Upper lobe of right lung (tissue), 1 donor: ENCODE measurements around the gene CDH22. TPM values are rescaled to one million over a fixed set of nuclear protein-coding genes. Genes with fewer than 3 reads are reported as not detected.

Experiments
- ATAC-seq: fragments of 200-7000 bp; cut with Tn5 transposase; one replicate; pipeline ENCODE4 v1.9.1; 2020; ENCODE audit warnings: mild to moderate bottlenecking, moderate library complexity
- DNase-seq: peaks from one replicate; pipeline ENCODE4 v3.0.0-alpha.2; 2020
- H3K27ac ChIP-seq: fragments of 200-600 bp; one replicate; pipeline ENCODE4 v1.8.0; 2022
- H3K27me3 ChIP-seq: fragments of 200-600 bp; one replicate; pipeline ENCODE4 v1.8.0; 2022; ENCODE audit warnings: mild to moderate bottlenecking
- H3K36me3 ChIP-seq: fragments of 200-600 bp; one replicate; pipeline ENCODE4 v1.8.0; 2022
- H3K4me1 ChIP-seq: fragments of 200-600 bp; one replicate; pipeline ENCODE4 v1.8.0; 2022
- H3K4me3 ChIP-seq: fragments of 200-600 bp; one replicate; pipeline ENCODE4 v1.8.0; 2022; ENCODE audit warnings: mild to moderate bottlenecking
- H3K9me3 ChIP-seq: fragments of 200-600 bp; one replicate; pipeline ENCODE4 v1.8.0; 2022
- intact Hi-C: fragments of 100-400 bp; cut with DNase I; formaldehyde crosslinking; loops from one replicate; pipeline ENCODE4 v1.11.0; 2022
- total RNA-seq: library from RNA; stranded (reverse); fragmentation: NEBNext Ultra II Directional; extraction: Animal tissue kit (Norgen Biotek cat#: 25700); gene quantifications from one replicate; pipeline ENCODE4 v1.2.1, GENCODE V29; 2021
- TF ChIP-seq, protein P1 (sequence below): fragments of 200-600 bp; IDR thresholded peaks from one replicate; pipeline ENCODE4 v1.8.0; 2022; ENCODE audit warnings: antibody characterized with exemption
- donor health status: DM: no; HTN: yes; CAD: no; lungs with severe emphysema.

Gene CDH22
- total RNA-seq, 1 donor from 2014 or later = 0.46 TPM

GRCh38 chr20:46252352-46253091, 55.8 kb downstream of the CDH22 start:
- Histone ChIP-seq H3K4me3 (no peak overlapping the region), H3K27ac (no peak overlapping the region), H3K36me3 (no peaks in the 10 kb centered on the region), H3K9me3 (no peaks in the 10 kb centered on the region), H3K27me3 (peaks cover 69% of the 10 kb centered on the region), H3K4me1 (no peaks in the 10 kb centered on the region)
- intact Hi-C loops = no loop called here
- TF ChIP-seq, protein P1, sequence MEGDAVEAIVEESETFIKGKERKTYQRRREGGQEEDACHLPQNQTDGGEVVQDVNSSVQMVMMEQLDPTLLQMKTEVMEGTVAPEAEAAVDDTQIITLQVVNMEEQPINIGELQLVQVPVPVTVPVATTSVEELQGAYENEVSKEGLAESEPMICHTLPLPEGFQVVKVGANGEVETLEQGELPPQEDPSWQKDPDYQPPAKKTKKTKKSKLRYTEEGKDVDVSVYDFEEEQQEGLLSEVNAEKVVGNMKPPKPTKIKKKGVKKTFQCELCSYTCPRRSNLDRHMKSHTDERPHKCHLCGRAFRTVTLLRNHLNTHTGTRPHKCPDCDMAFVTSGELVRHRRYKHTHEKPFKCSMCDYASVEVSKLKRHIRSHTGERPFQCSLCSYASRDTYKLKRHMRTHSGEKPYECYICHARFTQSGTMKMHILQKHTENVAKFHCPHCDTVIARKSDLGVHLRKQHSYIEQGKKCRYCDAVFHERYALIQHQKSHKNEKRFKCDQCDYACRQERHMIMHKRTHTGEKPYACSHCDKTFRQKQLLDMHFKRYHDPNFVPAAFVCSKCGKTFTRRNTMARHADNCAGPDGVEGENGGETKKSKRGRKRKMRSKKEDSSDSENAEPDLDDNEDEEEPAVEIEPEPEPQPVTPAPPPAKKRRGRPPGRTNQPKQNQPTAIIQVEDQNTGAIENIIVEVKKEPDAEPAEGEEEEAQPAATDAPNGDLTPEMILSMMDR = no peak
- ATAC-seq (no peak), DNase-seq (no peak)

- TF ChIP-seq, protein P1 = no peak
- DNase-seq (no peak), ATAC-seq (no peak)
- H3K4me1 ChIP-seq = no peaks in the 10 kb centered on the region
- H3K27ac ChIP-seq = no peak overlapping the region
- intact Hi-C loops = no loop called here
- H3K36me3 ChIP-seq = no peaks in the 10 kb centered on the region
- H3K4me3 ChIP-seq = no peak overlapping the region
- no peaks in the 10 kb centered on the region for H3K9me3 ChIP-seq
- peaks cover 82% of the 10 kb centered on the region for H3K27me3 ChIP-seq
Measured at GRCh38 chr20:46251211-46251673, 57.1 kb downstream of the CDH22 start.

- no peaks in the 10 kb centered on the region for H3K9me3 ChIP-seq
- H3K36me3 ChIP-seq = no peaks in the 10 kb centered on the region
- TF ChIP-seq, protein P1 = no peak
- intact Hi-C loops = no loop called here
- H3K27ac ChIP-seq = no peak overlapping the region
- no peak for ATAC-seq
- H3K27me3 ChIP-seq = peaks cover 85% of the 10 kb centered on the region
- no peaks in the 10 kb centered on the region for H3K4me1 ChIP-seq
- DNase-seq = no peak
- H3K4me3 ChIP-seq = no peak overlapping the region
Measured at GRCh38 chr20:46250772-46251171, 57.5 kb downstream of the CDH22 start.

- no peaks in the 10 kb centered on the region for H3K9me3 ChIP-seq
- no peak for ATAC-seq
- TF ChIP-seq, protein P1 = no peak
- intact Hi-C loops = no loop called here
- DNase-seq = no peak
- H3K4me1 ChIP-seq = no peaks in the 10 kb centered on the region
- H3K36me3 ChIP-seq = no peaks in the 10 kb centered on the region
- H3K27ac ChIP-seq = no peak overlapping the region
- no peak overlapping the region for H3K4me3 ChIP-seq
- H3K27me3 ChIP-seq = peaks cover 92% of the 10 kb centered on the region
Measured at GRCh38 chr20:46249671-46250070, 58.6 kb downstream of the CDH22 start.

- Histone ChIP-seq H3K4me1 (no peaks in the 10 kb centered on the region), H3K36me3 (no peaks in the 10 kb centered on the region), H3K27me3 (peaks cover 74% of the 10 kb centered on the region), H3K9me3 (no peaks in the 10 kb centered on the region), H3K27ac (no peak overlapping the region), H3K4me3 (no peak overlapping the region)
- TF ChIP-seq, protein P1 = no peak
- intact Hi-C loops = no loop called here
- DNase-seq (no peak), ATAC-seq (no peak)
Measured at GRCh38 chr20:46246559-46246958, 61.7 kb downstream of the CDH22 start.
